ENCODE results near the gene RASSF3.
"Not testable (repeated sequence)": the region's sequence is repeated elsewhere in the genome, so short reads cannot be mapped to it uniquely, and the experiment has no call there.

The RASSF3 gene

DNA sequence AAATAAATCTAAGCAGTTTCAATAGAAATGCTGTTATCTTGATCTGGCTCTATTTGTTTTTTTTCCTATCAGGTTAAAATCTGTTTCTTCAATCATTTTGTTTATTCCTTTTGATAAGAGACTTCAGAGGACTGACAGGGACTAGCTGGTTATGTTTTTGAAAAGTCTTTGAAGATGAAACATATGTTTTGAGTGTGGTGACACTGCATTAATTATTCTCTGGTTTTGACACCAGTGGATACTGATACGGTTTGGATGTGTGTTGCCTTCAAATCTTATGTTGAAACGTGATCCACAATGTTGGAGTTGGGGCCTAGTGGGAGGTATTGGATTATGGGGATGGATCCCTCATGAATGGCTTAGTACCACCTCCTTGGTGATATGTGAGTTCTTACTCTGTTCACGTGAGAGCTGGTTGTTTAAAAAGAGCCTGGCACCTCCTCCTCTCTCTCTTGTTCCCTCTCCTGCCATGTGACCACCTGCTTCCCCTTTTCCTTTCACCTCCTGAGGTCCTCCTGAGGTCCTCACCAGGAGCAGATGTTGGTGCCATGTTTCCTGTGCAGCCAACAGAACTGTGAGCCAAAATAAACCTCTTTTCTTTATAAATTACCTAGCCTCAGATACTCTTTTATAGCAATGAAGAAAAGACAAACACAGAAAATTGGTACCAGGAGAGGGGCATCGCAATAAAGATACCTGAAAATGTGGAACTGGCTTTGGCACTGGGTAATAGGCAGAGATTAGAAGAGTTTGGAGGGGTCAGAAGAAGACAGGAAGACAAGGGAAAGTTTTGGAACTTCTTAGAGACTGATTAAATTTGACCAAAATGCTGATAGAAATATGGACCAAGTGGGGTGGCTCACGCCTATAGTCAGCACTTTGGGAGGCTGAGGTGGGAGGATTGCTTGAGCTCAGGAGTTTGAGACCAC is 23.0 kb downstream of the RASSF3 start:
- FAIRE-seq: no peak
- no peak for TF ChIP-seq POLR2A (IDR thresholded peaks at IDR 0.05; ENCODE audit: low read depth, low read length)
- DNase-seq (ENCODE audit: insufficient read length, low spot score): no peak

- DNase-seq (ENCODE audit: insufficient read length, low spot score) (no peak), FAIRE-seq (peak; percentile 89)
- TF ChIP-seq POLR2A (IDR thresholded peaks at IDR 0.05; ENCODE audit: low read depth, low read length): no peak
Observed at GRCh38 chr12:64633940-64634337, 23.6 kb downstream of the RASSF3 start.

GRCh38 chr12:64634508-64635092 is 24.3 kb downstream of the RASSF3 start:
- no peak for DNase-seq (ENCODE audit: insufficient read length, low spot score)
- no peak for FAIRE-seq
- TF ChIP-seq POLR2A (IDR thresholded peaks at IDR 0.05; ENCODE audit: low read depth, low read length): no peak

DNA sequence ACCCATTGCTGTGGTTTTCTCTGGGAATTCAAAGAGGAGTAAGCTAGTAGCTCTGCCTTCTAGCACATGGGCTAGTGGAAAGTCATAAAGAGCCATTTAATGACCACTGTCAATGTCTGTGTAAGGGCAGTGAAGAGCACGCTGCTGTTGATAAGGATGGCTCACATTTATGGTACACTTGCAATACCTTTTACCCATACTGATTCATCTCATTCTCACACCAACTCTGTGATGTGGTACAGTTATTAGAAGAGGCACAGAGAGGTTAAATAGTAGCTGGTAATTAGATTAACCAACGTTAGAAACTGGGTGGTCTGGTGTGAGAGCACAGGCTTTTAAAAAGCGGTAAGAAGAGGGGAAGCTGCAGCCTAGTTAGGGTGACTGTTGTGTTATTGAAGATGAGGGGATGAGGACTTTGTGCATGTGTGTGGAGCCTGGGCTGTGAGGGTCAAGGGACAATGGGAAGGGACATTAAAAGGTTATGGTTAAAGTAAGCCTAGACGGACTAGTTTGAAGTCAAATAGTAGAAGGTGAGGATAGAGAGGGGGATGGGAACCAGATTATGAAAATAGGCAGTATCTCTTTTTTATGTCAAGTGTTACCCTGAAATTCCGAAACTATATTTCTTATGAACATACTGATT is 25.2 kb downstream of the RASSF3 start:
- TF ChIP-seq POLR2A (IDR thresholded peaks at IDR 0.05; ENCODE audit: low read depth, low read length): no peak
- FAIRE-seq: no peak
- DNase-seq (ENCODE audit: insufficient read length, low spot score): no peak

DNA sequence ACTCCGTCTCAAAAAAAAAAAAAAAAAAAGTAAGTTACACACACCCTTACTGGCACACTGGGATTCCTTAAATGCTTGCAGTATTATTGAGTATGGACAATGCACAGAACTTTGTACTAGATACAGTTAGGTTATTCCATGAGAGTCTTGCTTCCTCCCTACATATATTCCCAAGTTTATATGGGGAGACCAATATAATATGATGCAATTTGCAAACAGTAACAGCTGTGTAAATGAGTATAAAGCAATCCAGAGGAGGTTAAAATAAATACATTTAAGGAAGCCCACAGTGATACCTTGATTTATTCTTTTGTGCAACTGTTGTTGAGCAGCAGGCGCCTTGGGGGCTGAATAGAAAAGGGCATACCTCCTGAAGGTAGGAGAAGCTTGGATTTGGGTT is 26.6 kb downstream of the RASSF3 start:
- FAIRE-seq: no peak
- no peak for DNase-seq (ENCODE audit: insufficient read length, low spot score)
- no peak for TF ChIP-seq POLR2A (IDR thresholded peaks at IDR 0.05; ENCODE audit: low read depth, low read length)

DNA sequence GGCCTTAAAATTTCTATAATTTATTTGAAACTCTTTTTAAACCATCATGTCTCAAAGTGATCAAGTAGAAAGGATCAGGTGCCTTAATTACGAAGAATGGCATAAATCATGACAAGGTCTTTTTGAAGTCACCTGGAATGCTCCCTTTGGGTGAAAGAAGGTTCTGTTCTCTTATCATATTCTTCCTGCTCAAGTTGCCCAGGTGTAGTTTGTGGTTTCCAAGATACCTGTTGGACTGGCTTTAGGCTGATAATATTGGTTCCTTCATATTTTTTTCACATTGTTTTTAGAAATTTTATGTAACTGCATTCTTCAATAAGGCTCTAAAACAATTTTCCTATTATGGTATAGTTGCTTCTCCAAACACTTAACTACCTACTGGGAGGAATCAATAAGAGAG is 29.2 kb downstream of the RASSF3 start:
- FAIRE-seq (no peak), DNase-seq (ENCODE audit: insufficient read length, low spot score) (no peak)
- no peak for TF ChIP-seq POLR2A (IDR thresholded peaks at IDR 0.05; ENCODE audit: low read depth, low read length)

- FAIRE-seq (no peak), DNase-seq (ENCODE audit: insufficient read length, low spot score) (no peak)
- no peak for TF ChIP-seq POLR2A (IDR thresholded peaks at IDR 0.05; ENCODE audit: low read depth, low read length)
Observed at GRCh38 chr12:64646318-64646717, 36.0 kb downstream of the RASSF3 start.

DNA sequence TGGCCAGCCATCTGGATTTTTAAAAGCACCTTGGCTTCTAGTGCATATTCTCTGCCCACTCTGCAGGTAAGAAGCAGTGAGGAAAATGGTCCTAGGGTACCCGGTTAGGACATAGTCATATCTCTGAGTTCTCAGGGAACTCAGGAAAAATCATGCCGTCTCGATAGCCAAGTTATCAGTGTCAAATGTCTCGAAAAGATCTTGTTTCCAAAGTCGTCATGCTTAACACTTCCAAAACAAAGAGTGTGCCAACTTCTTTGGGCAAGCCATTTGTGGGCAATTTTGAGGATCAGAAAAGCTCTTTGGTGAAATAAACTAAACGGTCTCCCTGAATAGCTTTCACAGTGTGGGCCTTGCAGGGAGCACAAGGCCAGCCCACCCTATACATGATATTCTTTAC is 39.2 kb downstream of the RASSF3 start:
- DNase-seq (ENCODE audit: insufficient read length, low spot score) (no peak), FAIRE-seq (no peak)
- TF ChIP-seq POLR2A (IDR thresholded peaks at IDR 0.05; ENCODE audit: low read depth, low read length): no peak

DNA sequence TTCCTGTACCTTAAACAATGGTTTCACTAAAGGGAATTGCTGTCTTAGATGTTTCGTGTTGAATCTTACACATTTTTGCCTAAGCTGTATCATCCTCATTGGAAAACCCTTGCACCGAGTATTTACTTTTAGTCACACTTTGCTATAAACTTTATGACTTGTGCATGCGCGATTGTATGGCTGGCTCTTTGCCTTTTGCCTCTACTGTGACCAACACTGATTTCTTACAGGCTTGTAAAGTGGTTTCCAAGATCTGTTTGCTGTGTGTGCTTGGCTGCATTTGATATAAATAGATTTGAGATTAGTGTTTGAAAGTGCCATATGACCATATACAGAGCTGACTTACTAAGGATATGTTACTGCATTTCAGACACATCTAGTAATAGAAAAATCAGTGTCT is 40.5 kb downstream of the RASSF3 start:
- TF ChIP-seq POLR2A (IDR thresholded peaks at IDR 0.05; ENCODE audit: low read depth, low read length): no peak
- DNase-seq (ENCODE audit: insufficient read length, low spot score) (no peak), FAIRE-seq (no peak)

GRCh38 chr12:64652346-64652745 is 42.1 kb downstream of the RASSF3 start:
- no peak for FAIRE-seq
- DNase-seq (ENCODE audit: insufficient read length, low spot score): no peak
- no peak for TF ChIP-seq POLR2A (IDR thresholded peaks at IDR 0.05; ENCODE audit: low read depth, low read length)

DNA sequence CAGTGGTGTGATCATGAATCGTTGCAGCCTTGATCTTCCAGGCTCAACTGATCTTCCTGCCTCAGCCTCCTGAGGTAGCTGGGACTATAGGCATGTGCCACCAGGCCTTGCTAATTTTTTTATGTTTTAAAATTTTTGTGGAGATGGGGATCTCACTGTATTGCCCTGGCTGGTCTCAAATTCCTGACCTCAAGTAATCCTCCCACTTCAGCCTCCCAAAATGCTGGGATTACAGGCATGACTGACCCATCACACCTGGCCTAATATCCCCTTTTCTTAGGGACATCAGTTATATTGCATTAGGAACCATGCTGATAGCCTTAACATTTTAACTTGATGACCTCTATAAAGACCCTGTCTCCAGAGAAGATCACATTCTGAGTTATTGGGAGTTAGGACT is 42.8 kb downstream of the RASSF3 start:
- FAIRE-seq: no peak
- no peak for DNase-seq (ENCODE audit: insufficient read length, low spot score)
- TF ChIP-seq POLR2A (IDR thresholded peaks at IDR 0.05; ENCODE audit: low read depth, low read length): no peak

GRCh38 chr12:64653907-64654306 is 43.6 kb downstream of the RASSF3 start:
- not testable (repeated sequence) for FAIRE-seq; DNase-seq (ENCODE audit: insufficient read length, low spot score)

DNA sequence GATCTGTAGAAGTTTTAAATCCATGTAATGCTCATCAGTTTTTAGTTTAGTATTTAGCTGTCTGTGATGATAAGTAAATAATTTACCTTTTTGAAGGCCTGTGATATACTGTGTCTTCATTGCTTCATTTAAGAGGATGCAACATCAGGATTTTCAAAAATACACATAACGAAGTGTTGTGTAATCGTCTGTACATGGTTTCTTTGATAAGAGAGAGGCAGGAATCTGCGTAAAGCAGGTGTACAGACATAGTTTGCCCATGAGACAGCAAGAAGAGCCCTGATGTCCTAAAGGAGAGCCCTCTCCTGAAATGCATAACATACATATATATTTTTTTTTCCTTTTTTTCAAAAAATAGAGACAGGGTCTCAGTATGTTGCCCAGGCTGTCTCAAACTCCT is 44.8 kb downstream of the RASSF3 start:
- FAIRE-seq (no peak), DNase-seq (ENCODE audit: insufficient read length, low spot score) (no peak)
- TF ChIP-seq POLR2A (IDR thresholded peaks at IDR 0.05; ENCODE audit: low read depth, low read length): no peak

- FAIRE-seq: no peak
- no peak for TF ChIP-seq POLR2A (IDR thresholded peaks at IDR 0.05; ENCODE audit: low read depth, low read length)
- DNase-seq (ENCODE audit: insufficient read length, low spot score): no peak
Observed at GRCh38 chr12:64656429-64656828, 46.1 kb downstream of the RASSF3 start.

Data from H54 (cell line).